ENCODE results near the gene TMEM208.

TMEM208 gene

GRCh38 chr16:67264277-67264676 is 37.3 kb downstream of the TMEM208 start:
- ATAC-seq (replicated peaks) (no peak), DNase-seq (no peak)
- no peak overlapping the region for H3K4me3 Mint-ChIP-seq
- H3K27ac Mint-ChIP-seq = no peak overlapping the region
- no peaks in the 10 kb centered on the region for H3K9me3 Mint-ChIP-seq
- H3K27me3 Mint-ChIP-seq = peaks cover 21 to 24% of the 10 kb centered on the region in 2 donors
- H3K4me1 Mint-ChIP-seq (ENCODE audit: low read depth in 2 of 2) = no peaks in the 10 kb centered on the region
- peaks cover 3% of the 10 kb centered on the region for H3K36me3 Mint-ChIP-seq (ENCODE audit: insufficient read depth)

- no peaks in the 10 kb centered on the region for H3K4me1 Mint-ChIP-seq (ENCODE audit: low read depth in 2 of 2)
- no peaks in the 10 kb centered on the region for H3K9me3 Mint-ChIP-seq
- no peak for ATAC-seq (replicated peaks)
- H3K27ac Mint-ChIP-seq = no peak overlapping the region
- peaks cover 3% of the 10 kb centered on the region for H3K36me3 Mint-ChIP-seq (ENCODE audit: insufficient read depth)
- H3K4me3 Mint-ChIP-seq = no peak overlapping the region
- no peak for DNase-seq
- H3K27me3 Mint-ChIP-seq = peaks cover 21 to 24% of the 10 kb centered on the region in 2 donors
Observed at GRCh38 chr16:67264866-67265265, 37.9 kb downstream of the TMEM208 start.

GRCh38 chr16:67265834-67266233 is 38.9 kb downstream of the TMEM208 start:
- Mint-ChIP-seq H3K27me3 (peaks cover 21 to 24% of the 10 kb centered on the region in 2 donors), H3K4me3 (no peak overlapping the region), H3K9me3 (no peaks in the 10 kb centered on the region), H3K4me1 (ENCODE audit: low read depth in 2 of 2) (no peaks in the 10 kb centered on the region), H3K27ac (no peak overlapping the region), H3K36me3 (ENCODE audit: insufficient read depth) (peaks cover 3% of the 10 kb centered on the region)
- no peak for ATAC-seq (replicated peaks)
- DNase-seq = no peak

- Mint-ChIP-seq H3K9me3 (no peaks in the 10 kb centered on the region), H3K36me3 (ENCODE audit: insufficient read depth) (peaks cover 3% of the 10 kb centered on the region), H3K27me3 (peaks cover 8 to 11% of the 10 kb centered on the region in 2 donors), H3K4me3 (no peak overlapping the region), H3K4me1 (ENCODE audit: low read depth in 2 of 2) (no peaks in the 10 kb centered on the region), H3K27ac (no peak overlapping the region)
- DNase-seq (no peak), ATAC-seq (replicated peaks) (no peak)
Observed at GRCh38 chr16:67268136-67268579, 41.2 kb downstream of the TMEM208 start.

- H3K27ac Mint-ChIP-seq = no peak overlapping the region
- H3K9me3 Mint-ChIP-seq = no peaks in the 10 kb centered on the region
- H3K4me1 Mint-ChIP-seq (ENCODE audit: low read depth in 2 of 2) = no peaks in the 10 kb centered on the region
- peaks cover 3% of the 10 kb centered on the region for H3K36me3 Mint-ChIP-seq (ENCODE audit: insufficient read depth)
- H3K27me3 Mint-ChIP-seq = no peaks in the 10 kb centered on the region
- DNase-seq (no peak), ATAC-seq (replicated peaks) (no peak)
- no peak overlapping the region for H3K4me3 Mint-ChIP-seq
Observed at GRCh38 chr16:67269766-67270165, 42.8 kb downstream of the TMEM208 start.

GRCh38 chr16:67270931-67271338 is 44.0 kb downstream of the TMEM208 start:
- Mint-ChIP-seq H3K27me3 (no peaks in the 10 kb centered on the region), H3K4me1 (ENCODE audit: low read depth in 2 of 2) (peaks cover 0 to 2% of the 10 kb centered on the region in 2 donors), H3K4me3 (no peak overlapping the region), H3K36me3 (ENCODE audit: insufficient read depth) (peaks cover 3% of the 10 kb centered on the region), H3K9me3 (no peaks in the 10 kb centered on the region), H3K27ac (no peak overlapping the region)
- no peak for DNase-seq
- ATAC-seq (replicated peaks) = no peak

GRCh38 chr16:67271446-67271845 is 44.5 kb downstream of the TMEM208 start:
- H3K4me1 Mint-ChIP-seq (ENCODE audit: low read depth in 2 of 2) = peaks cover 0 to 2% of the 10 kb centered on the region in 2 donors
- no peak for DNase-seq
- no peaks in the 10 kb centered on the region for H3K9me3 Mint-ChIP-seq
- H3K27ac Mint-ChIP-seq = no peak overlapping the region
- H3K4me3 Mint-ChIP-seq = no peak overlapping the region
- H3K36me3 Mint-ChIP-seq (ENCODE audit: insufficient read depth) = peaks cover 4% of the 10 kb centered on the region
- H3K27me3 Mint-ChIP-seq = no peaks in the 10 kb centered on the region
- no peak for ATAC-seq (replicated peaks)

- DNase-seq (no peak), ATAC-seq (replicated peaks) (no peak)
- peaks cover 0 to 9% of the 10 kb centered on the region in 2 donors for H3K4me1 Mint-ChIP-seq (ENCODE audit: low read depth in 2 of 2)
- H3K9me3 Mint-ChIP-seq = no peaks in the 10 kb centered on the region
- no peak overlapping the region for H3K27ac Mint-ChIP-seq
- H3K36me3 Mint-ChIP-seq (ENCODE audit: insufficient read depth) = peaks cover 7% of the 10 kb centered on the region
- H3K4me3 Mint-ChIP-seq = no peak overlapping the region
- no peaks in the 10 kb centered on the region for H3K27me3 Mint-ChIP-seq
Observed at GRCh38 chr16:67275321-67275720, 48.4 kb downstream of the TMEM208 start.

GRCh38 chr16:67277294-67277998 is 50.5 kb downstream of the TMEM208 start:
- Mint-ChIP-seq H3K4me1 (ENCODE audit: low read depth in 2 of 2) (peaks cover 0 to 9% of the 10 kb centered on the region in 2 donors), H3K27ac (peak overlapping the region; percentile 67 to 81), H3K27me3 (no peaks in the 10 kb centered on the region), H3K4me3 (peak overlapping the region; percentile 61 to 69), H3K9me3 (no peaks in the 10 kb centered on the region), H3K36me3 (ENCODE audit: insufficient read depth) (peaks cover 10% of the 10 kb centered on the region)
- ATAC-seq (replicated peaks) (no peak), DNase-seq (no peak)

- Mint-ChIP-seq H3K36me3 (ENCODE audit: insufficient read depth) (peaks cover 10% of the 10 kb centered on the region), H3K27me3 (no peaks in the 10 kb centered on the region), H3K4me1 (ENCODE audit: low read depth in 2 of 2) (peaks cover 0 to 9% of the 10 kb centered on the region in 2 donors), H3K27ac (peak overlapping the region; percentile 77 to 81), H3K9me3 (no peaks in the 10 kb centered on the region), H3K4me3 (peak overlapping the region; percentile 75 to 83)
- ATAC-seq (replicated peaks) (no peak), DNase-seq (no peak)
Observed at GRCh38 chr16:67277999-67278772, 51.3 kb downstream of the TMEM208 start.
